Lung (tissue), 16 donors: ENCODE results near the gene RNF2. TPM values are rescaled to one million over a fixed set of nuclear protein-coding genes. Genes with fewer than 3 reads are reported as not detected.
"Not testable (repeated sequence)": the region's sequence is repeated elsewhere in the genome, so short reads cannot be mapped to it uniquely, and the experiment has no call there.

Experiments
- ATAC-seq: fragments of 200-7000 bp; cut with Tn5 transposase; one replicate; pipeline ENCODE4 v1.9.1; 2020; ENCODE audit warnings: moderate number of reproducible peaks; ENCODE audit not compliant: insufficient read depth, low FRiP score
- DNase-seq, 3 donors: peaks; one replicate each; pipeline ENCODE4 v3.0.0-alpha.2; 2013 to 2017
- H3K27ac ChIP-seq, 2 donors: one replicate each; pipeline ENCODE4 v1.5.1; 2013; ENCODE audit warnings: mild to moderate bottlenecking in 2 of 2, moderate library complexity in 2 of 2, control low read depth in 1 of 2, inconsistent platforms in 1 of 2, low read depth in 1 of 2, low read length in 1 of 2
- H3K27me3 ChIP-seq, 3 donors: one replicate each; pipeline ENCODE4 v1.5.1; 2013; ENCODE audit warnings: low read length in 2 of 3; ENCODE audit not compliant: control insufficient read depth in 3 of 3, insufficient read depth in 3 of 3
- H3K36me3 ChIP-seq, 4 donors: one replicate each; pipeline ENCODE4 v1.5.1; 2013; ENCODE audit warnings: low read length in 4 of 4, mild to moderate bottlenecking in 1 of 4, moderate library complexity in 1 of 4; ENCODE audit not compliant: control insufficient read depth in 4 of 4, insufficient read depth in 4 of 4
- H3K4me1 ChIP-seq, 5 donors: one replicate each; pipeline ENCODE4 v1.5.1; 2013; ENCODE audit warnings: low read length in 5 of 5, mild to moderate bottlenecking in 2 of 5, moderate library complexity in 1 of 5; ENCODE audit not compliant: control insufficient read depth in 5 of 5, insufficient read depth in 5 of 5
- H3K4me3 ChIP-seq: one replicate; pipeline ENCODE4 v1.5.1; 2013; ENCODE audit warnings: mild to moderate bottlenecking, control low read depth, moderate library complexity
- H3K9ac ChIP-seq, 2 donors: one replicate each; pipeline ENCODE4 v1.5.1; 2013; ENCODE audit warnings: low read length in 2 of 2, control low read depth in 1 of 2; ENCODE audit not compliant: insufficient read depth in 1 of 2
- H3K9me3 ChIP-seq, 4 donors: one replicate each; pipeline ENCODE4 v1.5.1; 2013; ENCODE audit warnings: low read length in 3 of 4, mild to moderate bottlenecking in 1 of 4, moderate library complexity in 1 of 4; ENCODE audit not compliant: control insufficient read depth in 4 of 4, insufficient read depth in 3 of 4
- WGBS, 2 donors: extraction: QIAGEN DNeasy Blood & Tissue Kit; methylation state at CpG; one replicate each; pipeline ENCODE4 v1.1.7; 2013; 5-methylcytosine and 5-hydroxymethylcytosine counted together
- long read RNA-seq, 5 donors: transcript quantifications; one replicate each; lab custom pipeline, GENCODE V29; 2026
- polyA plus RNA-seq, 2 donors: library from polyadenylated mRNA; stranded (reverse); fragments of 200-250 nt; gene quantifications; one replicate each; pipeline ENCODE4 v1.2.1, GENCODE V29; 2013
- total RNA-seq, 2 donors: library from RNA; depleted of rRNA in 1 of 2; stranded (reverse); fragments of >200 nt in 1 of 2; gene quantifications; one replicate each; pipeline ENCODE4 v1.2.1, GENCODE V29; 2014 to 2021
- TF ChIP-seq, protein P1 (sequence below): IDR thresholded peaks from 2 replicates; pipeline ENCODE4 v1.5.1; 2012; ENCODE audit warnings: mild to moderate bottlenecking; ENCODE audit errors: control extremely low read depth, extremely low read depth
- donor health status: control.
- donor health status: control.
- donor health status: Bipolar disorder and iron deficiency.
- donor health status: healthy.
- donor health status: DM: yes; HTN: yes; CAD: no.

The RNF2 gene
- total RNA-seq (10 to 100 TPM; 17.1 to 31.5 TPM), polyA plus RNA-seq (1 to 10 TPM; 4.7 to 7.4 TPM)
- long read RNA-seq, donor 1, transcript RNF2-202 (7 exons, 3,606 nt) = major isoform, 11 of 12 reads
- long read RNA-seq, donor 1, partial matches to known transcripts = 0 of 12 reads
- long read RNA-seq, donor 1, other reads (novel, unspliced or antisense) = 0 of 12 reads
- long read RNA-seq, donor 2, transcript RNF2-202 (7 exons, 3,606 nt) = major isoform, 5 of 6 reads
- long read RNA-seq, donor 2, partial matches to known transcripts = 0 of 6 reads
- long read RNA-seq, donor 2, other reads (novel, unspliced or antisense) = 0 of 6 reads
- long read RNA-seq, donor 3, partial matches to known transcripts = 0 of 6 reads
- long read RNA-seq, donor 3, other reads (novel, unspliced or antisense) = 0 of 6 reads
- long read RNA-seq, donor 4, transcript RNF2-202 (7 exons, 3,606 nt) = major isoform, 5 of 6 reads
- long read RNA-seq, donor 4, partial matches to known transcripts = 0 of 6 reads
- long read RNA-seq, donor 4, other reads (novel, unspliced or antisense) = 0 of 6 reads
- long read RNA-seq, donor 5, transcript RNF2-202 (7 exons, 3,606 nt) = major isoform, 8 of 9 reads
- long read RNA-seq, donor 5, partial matches to known transcripts = 0 of 9 reads
- long read RNA-seq, donor 5, other reads (novel, unspliced or antisense) = 0 of 9 reads

DNA sequence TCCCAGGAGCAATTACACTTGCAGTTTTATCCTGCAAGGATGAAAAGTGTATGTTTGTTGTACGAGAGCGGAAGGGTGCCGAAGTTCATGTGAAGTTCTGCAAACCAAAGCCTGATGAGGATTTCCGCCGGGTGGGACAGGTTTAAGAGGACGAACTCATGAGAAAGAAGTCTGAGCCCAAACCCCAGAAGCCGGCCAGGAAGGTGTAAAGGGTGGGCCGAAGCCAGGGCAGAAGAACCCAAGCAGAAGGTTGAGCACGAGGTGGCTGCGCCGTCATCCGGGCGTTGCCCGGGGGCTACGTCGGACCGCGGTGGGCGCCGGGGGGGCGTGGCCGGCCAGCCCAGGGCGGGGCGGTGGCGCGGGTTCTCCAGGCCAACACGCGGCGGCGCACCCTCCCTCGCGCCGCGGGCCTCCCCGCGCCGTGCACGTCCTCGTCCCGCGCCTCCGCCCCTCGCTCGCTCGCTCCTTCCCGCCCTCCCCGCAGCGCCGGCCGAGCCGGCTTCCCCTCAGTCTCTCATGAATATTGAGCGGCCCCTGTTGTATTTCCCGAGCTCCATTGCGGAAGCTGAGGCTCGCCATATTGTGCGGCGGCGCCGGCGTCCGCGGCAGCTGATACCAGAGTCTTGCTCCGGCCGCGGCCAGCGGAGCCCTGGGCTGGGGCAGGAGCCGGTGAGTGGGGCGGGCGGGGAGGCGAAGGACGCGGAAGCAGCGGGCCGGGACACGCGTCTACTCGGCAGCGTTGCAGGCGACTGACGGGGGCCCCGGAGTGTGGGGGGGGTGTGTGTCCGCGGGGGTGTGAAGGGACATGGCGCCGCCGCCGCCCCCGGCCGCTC is at the start of gene RNF2:
Gene RNF2 (plus strand): TSS at position 578 of the 833 bp plus-strand sequence. CDS start 41,996 bp downstream, outside the sequence.
- TF ChIP-seq, protein P1, sequence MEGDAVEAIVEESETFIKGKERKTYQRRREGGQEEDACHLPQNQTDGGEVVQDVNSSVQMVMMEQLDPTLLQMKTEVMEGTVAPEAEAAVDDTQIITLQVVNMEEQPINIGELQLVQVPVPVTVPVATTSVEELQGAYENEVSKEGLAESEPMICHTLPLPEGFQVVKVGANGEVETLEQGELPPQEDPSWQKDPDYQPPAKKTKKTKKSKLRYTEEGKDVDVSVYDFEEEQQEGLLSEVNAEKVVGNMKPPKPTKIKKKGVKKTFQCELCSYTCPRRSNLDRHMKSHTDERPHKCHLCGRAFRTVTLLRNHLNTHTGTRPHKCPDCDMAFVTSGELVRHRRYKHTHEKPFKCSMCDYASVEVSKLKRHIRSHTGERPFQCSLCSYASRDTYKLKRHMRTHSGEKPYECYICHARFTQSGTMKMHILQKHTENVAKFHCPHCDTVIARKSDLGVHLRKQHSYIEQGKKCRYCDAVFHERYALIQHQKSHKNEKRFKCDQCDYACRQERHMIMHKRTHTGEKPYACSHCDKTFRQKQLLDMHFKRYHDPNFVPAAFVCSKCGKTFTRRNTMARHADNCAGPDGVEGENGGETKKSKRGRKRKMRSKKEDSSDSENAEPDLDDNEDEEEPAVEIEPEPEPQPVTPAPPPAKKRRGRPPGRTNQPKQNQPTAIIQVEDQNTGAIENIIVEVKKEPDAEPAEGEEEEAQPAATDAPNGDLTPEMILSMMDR = no peak
- peak; percentile 87 to 91 (median 89) for DNase-seq
- H3K4me1 ChIP-seq = peaks cover 4 to 19% (median 11%) of the 10 kb centered on the region in 5 donors
- peak within 1 kb of the TSS; percentile 41 to 74 for H3K9ac ChIP-seq
- no peaks in the 10 kb centered on the region for H3K27me3 ChIP-seq
- no peaks in the 10 kb centered on the region for H3K9me3 ChIP-seq
- peak within 1 kb of the TSS; percentile 79 for H3K4me3 ChIP-seq
- 1% methylated on average over 68 to 89 of the region's 89 CpGs for WGBS, 2 donors
- peak within 1 kb of the TSS; percentile 87 to 88 for H3K27ac ChIP-seq
- peak; percentile 93 for ATAC-seq
- no peaks in the 10 kb centered on the region for H3K36me3 ChIP-seq

DNA sequence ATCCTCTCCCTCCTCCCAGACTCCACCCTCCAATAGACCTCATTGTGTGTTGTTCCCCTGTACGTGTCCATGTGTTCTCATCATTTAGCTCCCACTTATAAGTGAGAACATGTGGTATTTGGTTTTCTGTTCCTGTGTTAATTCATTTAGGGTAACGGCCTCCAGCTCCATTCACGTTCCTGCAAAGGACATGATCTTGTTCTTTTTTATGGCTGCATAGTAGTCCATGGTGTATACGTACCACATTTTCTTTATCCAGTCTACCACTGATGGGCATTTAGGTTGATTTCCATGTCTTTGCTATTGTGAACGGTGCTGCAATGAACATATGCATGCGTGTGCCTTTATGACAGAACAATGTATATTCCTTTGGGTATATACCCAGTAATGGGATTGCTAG is 45.4 kb upstream of the RNF2 start:
- H3K36me3 ChIP-seq, H3K9me3 ChIP-seq, H3K4me1 ChIP-seq, H3K4me3 ChIP-seq, H3K27me3 ChIP-seq, H3K9ac ChIP-seq, DNase-seq, H3K27ac ChIP-seq, ATAC-seq: not testable (repeated sequence)
- 97% methylated on average over 6 of the region's 6 CpGs for WGBS, 2 donors

DNA sequence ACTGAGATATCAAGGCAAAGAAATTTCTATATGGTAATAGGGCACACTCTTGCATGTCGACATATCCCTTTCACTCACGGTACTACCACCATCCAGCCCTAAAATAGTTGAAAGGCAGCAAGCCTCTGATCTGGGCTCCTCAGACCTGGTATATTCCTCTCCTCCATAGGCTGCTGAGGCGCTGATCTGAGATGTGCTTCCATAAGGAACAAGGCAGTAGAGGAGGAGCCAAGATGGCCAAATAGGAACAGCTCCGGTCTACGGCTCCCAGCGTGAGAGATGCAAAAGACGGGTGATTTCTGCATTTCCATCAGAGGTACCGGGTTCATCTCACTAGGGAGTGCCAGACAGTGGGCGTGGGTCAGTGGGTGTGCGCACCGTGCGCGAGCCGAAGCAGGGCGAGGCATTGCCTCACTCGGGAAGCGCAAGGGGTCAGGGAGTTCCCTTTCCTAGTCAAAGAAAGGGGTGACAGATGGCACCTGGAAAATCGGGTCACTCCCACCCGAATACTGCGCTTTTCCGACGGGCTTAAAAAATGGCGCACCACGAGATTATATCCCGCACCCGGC is 44.0 kb upstream of the RNF2 start:
- H3K4me3 ChIP-seq, H3K4me1 ChIP-seq, H3K9ac ChIP-seq, DNase-seq, H3K27me3 ChIP-seq, H3K27ac ChIP-seq, H3K9me3 ChIP-seq, ATAC-seq, H3K36me3 ChIP-seq: not testable (repeated sequence)
- WGBS, 2 donors = 95 to 96% methylated on average over 21 to 26 of the region's 26 CpGs

DNA sequence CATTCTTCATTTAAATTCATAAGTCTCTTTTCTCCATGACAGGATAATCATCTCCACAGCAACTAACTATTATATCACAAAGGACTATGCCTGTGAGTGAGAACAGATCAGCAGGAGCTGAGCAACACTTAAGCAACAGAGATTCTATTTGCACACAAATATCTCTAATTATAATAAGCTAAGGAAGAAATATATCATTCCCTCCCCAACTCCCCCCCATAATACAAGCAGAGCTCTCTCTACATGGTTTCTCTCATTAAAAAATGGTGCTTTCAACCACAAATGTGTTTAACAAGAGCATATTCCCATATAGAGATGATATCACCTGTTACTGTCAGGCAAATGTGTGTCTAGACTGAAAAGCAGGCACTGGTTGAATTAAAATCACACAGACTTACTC is 36.5 kb upstream of the RNF2 start:
- ATAC-seq (no peak), DNase-seq (no peak)
- H3K4me1 ChIP-seq = no peaks in the 10 kb centered on the region
- no peak overlapping the region for H3K27ac ChIP-seq
- no peaks in the 10 kb centered on the region for H3K27me3 ChIP-seq
- TF ChIP-seq, protein P1 = no peak
- no peaks in the 10 kb centered on the region for H3K36me3 ChIP-seq
- H3K9me3 ChIP-seq = no peaks in the 10 kb centered on the region
- H3K4me3 ChIP-seq = no peak overlapping the region
- H3K9ac ChIP-seq = no peak overlapping the region
